Coronary artery (tissue), 2 donors: Measurements from ENCODE around the gene NLGN1.

Experiments used
- DNase-seq: peaks from one replicate; pipeline ENCODE4 v3.0.0-alpha.2; 2017; ENCODE audit warnings: low spot score
- H3K27ac ChIP-seq, 2 donors: fragments of 200-600 bp; sonication (generic); one replicate each; pipeline ENCODE4 v1.5.1; 2016 to 2019
- H3K4me3 ChIP-seq: fragments of 200-600 bp; sonication (generic); 2 replicates; pipeline ENCODE4 v1.5.1; 2016; ENCODE audit warnings: mild to moderate bottlenecking, moderate library complexity
- TF ChIP-seq, protein P1 (sequence below): fragments of 200-600 bp; sonication (generic); IDR thresholded peaks from one replicate; pipeline ENCODE4 v1.5.1; 2019; ENCODE audit warnings: antibody characterized with exemption

Gene NLGN1

DNA sequence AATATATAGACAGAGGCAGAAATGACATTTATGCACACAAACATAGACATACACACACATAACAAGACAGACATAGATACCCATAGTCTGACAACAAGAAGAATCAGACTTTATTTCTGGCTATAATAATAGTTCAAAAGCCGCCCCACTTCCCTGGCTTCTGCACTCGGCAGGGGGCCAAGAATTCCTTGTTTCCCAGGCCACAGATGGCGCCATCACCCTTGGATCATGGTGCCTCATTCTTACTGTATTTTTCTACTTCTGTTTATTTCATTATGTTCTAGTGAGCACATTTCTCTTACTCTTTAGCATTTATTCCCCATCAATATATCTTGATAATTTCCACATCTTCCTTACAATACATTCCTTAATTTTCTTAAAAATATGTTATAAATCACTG, 387.5 kb downstream of the NLGN1 start:
- H3K27ac ChIP-seq, result no peak overlapping the region
- DNase-seq, result no peak
- TF ChIP-seq, protein P1, sequence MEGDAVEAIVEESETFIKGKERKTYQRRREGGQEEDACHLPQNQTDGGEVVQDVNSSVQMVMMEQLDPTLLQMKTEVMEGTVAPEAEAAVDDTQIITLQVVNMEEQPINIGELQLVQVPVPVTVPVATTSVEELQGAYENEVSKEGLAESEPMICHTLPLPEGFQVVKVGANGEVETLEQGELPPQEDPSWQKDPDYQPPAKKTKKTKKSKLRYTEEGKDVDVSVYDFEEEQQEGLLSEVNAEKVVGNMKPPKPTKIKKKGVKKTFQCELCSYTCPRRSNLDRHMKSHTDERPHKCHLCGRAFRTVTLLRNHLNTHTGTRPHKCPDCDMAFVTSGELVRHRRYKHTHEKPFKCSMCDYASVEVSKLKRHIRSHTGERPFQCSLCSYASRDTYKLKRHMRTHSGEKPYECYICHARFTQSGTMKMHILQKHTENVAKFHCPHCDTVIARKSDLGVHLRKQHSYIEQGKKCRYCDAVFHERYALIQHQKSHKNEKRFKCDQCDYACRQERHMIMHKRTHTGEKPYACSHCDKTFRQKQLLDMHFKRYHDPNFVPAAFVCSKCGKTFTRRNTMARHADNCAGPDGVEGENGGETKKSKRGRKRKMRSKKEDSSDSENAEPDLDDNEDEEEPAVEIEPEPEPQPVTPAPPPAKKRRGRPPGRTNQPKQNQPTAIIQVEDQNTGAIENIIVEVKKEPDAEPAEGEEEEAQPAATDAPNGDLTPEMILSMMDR, result no peak
- H3K4me3 ChIP-seq, result no peak overlapping the region

DNA sequence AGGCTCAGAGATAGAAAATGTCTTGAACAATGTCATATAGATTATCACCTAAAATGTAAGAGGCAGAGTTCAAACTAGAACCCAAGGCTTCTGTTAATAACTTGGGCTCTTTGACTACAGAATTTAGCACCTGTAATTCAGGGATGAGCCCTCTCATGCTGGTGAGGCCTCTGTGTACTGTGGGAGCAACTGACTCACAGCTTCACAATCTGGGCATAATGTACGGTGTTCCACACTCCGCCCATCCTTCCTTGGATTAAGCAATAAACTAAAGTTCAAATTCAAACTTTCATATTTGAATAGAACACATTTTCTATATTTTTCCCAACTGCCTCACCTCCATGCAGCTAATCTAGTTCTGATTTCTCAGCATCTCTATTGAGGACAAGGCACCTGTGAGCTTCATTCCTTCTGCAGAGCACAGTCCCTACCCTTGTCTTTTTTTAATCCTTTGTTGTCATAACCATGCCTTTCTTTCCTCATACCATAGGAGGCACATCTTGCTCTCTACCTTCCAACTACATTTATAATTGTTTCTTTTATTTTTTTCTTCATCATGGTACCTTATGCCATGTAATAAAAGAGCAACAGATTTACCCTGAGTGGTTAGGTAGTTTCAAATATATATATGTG, 392.1 kb downstream of the NLGN1 start:
- Histone ChIP-seq H3K4me3 (no peak overlapping the region), H3K27ac (no peak overlapping the region)
- DNase-seq, result no peak
- TF ChIP-seq, protein P1, result no peak

DNA sequence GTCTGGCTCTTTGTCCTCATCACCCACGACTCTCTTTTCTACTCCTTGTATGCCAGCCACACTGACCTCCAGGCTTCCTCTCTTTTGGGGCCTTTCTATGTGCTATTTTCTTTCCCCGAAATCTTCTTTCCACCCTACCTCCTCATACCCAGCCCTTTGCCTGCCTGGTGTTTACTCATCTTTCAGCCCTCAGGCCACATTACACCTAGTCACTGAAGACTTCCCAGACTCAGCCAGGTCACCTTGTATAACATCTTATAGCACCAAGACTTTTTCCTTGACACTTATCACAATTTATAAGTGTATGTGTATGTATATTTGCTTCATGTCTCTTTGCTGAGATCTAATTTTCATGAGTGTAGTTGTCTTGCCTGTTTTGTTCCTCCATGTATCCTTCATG, 396.4 kb downstream of the NLGN1 start:
- Histone ChIP-seq H3K4me3 (no peak overlapping the region), H3K27ac (no peak overlapping the region)
- TF ChIP-seq, protein P1, result no peak
- no peak for DNase-seq

DNA sequence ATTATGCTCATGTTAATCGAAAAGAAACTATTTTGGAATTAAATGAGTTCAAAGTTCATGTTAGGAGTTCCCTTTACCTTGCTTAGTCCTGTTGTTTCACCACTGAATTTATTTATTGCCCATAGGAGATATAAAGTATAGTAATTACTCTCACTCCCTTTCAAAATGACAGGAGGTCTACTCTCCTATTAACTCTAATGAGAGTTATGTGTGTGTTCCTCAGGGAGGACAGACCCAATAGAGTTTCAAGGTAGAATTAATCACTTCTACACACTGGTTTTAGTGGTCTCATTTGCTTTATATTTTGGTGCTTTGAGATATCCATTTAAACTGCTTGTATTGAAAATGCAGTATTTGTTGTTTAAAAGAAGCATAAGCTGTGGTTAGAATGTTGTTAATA, 398.9 kb downstream of the NLGN1 start:
- no peak overlapping the region for H3K27ac ChIP-seq
- TF ChIP-seq, protein P1, result no peak

DNA sequence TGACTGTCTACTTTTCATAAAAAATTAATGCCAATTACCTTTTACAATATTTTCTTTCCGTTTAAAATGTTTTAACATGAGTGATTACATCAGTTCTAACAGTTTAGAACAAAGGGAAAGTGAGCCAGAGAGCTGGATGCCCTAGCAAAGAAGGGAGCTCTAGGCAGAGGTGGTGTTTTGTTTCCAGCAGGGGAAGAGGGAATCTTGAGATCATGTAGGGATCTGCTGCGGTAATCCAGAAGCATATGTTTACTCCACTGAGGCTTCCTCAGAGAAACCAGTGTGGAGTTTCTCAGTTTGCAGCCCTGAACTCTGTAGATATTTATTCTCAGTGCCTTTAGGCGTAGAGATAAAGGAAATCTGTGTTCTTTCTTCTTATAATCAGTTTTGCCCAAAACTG, 399.3 kb downstream of the NLGN1 start:
- H3K27ac ChIP-seq, result no peak overlapping the region
- DNase-seq, result no peak
- no peak overlapping the region for H3K4me3 ChIP-seq
- TF ChIP-seq, protein P1, result no peak

More for the DNA sequence above, 398.9 kb downstream of the NLGN1 start:
- no peak overlapping the region for H3K4me3 ChIP-seq
- DNase-seq, result no peak

DNA sequence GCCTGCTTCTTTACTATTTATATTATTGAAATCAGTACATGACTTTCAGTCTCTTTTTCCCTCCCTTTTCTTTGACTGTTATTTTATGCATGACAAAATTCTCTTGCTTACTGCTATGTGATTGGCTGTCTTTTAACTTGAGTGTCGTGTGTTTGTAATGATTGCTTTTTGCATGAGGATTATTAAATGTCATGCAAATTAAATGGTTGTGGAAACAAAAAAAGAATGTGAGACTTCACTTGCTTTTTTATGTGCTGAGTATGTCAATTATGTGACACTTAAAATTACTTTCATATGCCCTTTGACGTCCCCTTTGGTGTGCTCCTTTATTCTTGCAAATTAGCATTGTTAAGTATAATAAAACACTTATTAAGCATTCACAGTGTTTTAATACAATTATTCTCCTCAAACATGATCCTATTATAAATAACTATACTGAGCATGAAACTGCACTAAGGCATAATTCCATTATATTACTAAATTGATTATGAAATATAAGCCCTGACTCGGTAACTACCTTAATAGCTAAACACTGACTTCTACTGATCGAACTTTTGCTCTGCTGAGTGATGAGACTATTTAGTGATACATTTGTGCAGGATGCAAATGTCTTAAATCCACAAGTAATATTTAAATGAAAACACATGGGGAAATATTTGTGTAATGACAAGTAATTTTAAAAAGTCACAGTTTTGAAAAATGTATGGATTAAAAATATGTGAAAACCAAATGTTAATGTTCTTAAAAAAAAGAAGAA, 401.7 kb downstream of the NLGN1 start:
- H3K4me3 ChIP-seq, result no peak overlapping the region
- no peak for DNase-seq
- no peak overlapping the region for H3K27ac ChIP-seq
- TF ChIP-seq, protein P1, result no peak

DNA sequence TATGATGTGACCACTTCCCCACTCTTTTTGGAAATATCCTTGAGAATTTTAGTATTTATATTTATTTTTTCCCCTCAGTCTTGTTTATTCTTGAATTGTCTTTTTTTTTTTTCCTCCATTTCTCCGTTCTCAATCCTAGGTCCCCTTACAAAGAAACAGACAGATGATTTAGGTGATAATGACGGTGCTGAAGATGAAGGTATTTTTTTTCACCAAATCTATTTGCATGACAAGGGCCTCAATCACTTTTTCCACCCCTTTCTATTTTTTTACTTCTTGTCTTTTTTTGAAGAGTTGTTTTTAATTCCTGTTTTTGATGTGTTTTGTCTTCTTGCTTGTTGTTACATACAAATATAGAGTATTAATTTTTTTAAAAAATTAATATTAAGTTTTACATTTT, 402.6 kb downstream of the NLGN1 start:
- DNase-seq, result no peak
- TF ChIP-seq, protein P1, result no peak
- Histone ChIP-seq H3K4me3 (no peak overlapping the region), H3K27ac (no peak overlapping the region)
